Sigmoid colon (tissue), 7 donors: ENCODE results near the gene EEF2KMT. TPM values are rescaled to one million over a fixed set of nuclear protein-coding genes. Genes with fewer than 3 reads are reported as not detected.
A peak's percentile ranks its signal among the peaks of the same experiment; 100 is the strongest.
"Not testable (repeated sequence)": the region's sequence is repeated elsewhere in the genome, so short reads cannot be mapped to it uniquely, and the experiment has no call there.

Experiments
- DNase-seq: peaks from one replicate; pipeline ENCODE4 v3.0.0-alpha.2; 2019
- H3K27ac ChIP-seq, 4 donors: fragments of 200-600 bp; sonication (generic); one replicate each; pipeline ENCODE4 v1.5.1; 2016 to 2019; ENCODE audit warnings: mild to moderate bottlenecking in 1 of 4
- H3K27me3 ChIP-seq, 3 donors: fragments of 200-600 bp; sonication (generic); one replicate each; pipeline ENCODE4 v1.5.1; 2019; ENCODE audit warnings: mild to moderate bottlenecking in 1 of 3
- H3K36me3 ChIP-seq, 4 donors: fragments of 200-600 bp; sonication (generic); one replicate each; pipeline ENCODE4 v1.5.1; 2016 to 2019
- H3K4me1 ChIP-seq, 4 donors: fragments of 200-600 bp; sonication (generic); one replicate each; pipeline ENCODE4 v1.5.1; 2017 to 2019
- H3K4me3 ChIP-seq, 4 donors: fragments of 200-600 bp; sonication (generic); one replicate each; pipeline ENCODE4 v1.5.1; 2017 to 2019; ENCODE audit warnings: mild to moderate bottlenecking in 2 of 4, moderate library complexity in 1 of 4
- H3K9me3 ChIP-seq, 4 donors: fragments of 200-600 bp in 3 of 4; sonication (generic) in 3 of 4; one replicate each; pipeline versions ENCODE4 v1.5.1 to v1.6.1; 2013 to 2019
- CTCF ChIP-seq, 4 experiments: fragments of 450-650 bp in 3 of 4; fragments of 200-600 bp in 1 of 4; IDR thresholded peaks; one replicate each; pipeline ENCODE4 v1.5.1; 2016 to 2019; ENCODE audit warnings: antibody characterized with exemption in 4 of 4, mild to moderate bottlenecking in 3 of 4, moderate library complexity in 2 of 4
- WGBS, 2 donors: extraction: QIAGEN DNeasy Blood & Tissue Kit; methylation state at CpG; one replicate each; pipeline ENCODE4 v1.1.7; 2013; 5-methylcytosine and 5-hydroxymethylcytosine counted together
- intact Hi-C: fragments of 100-400 bp; cut with DNase I; formaldehyde crosslinking; loops from one replicate; pipeline ENCODE4 v1.15.1; 2023
- polyA plus RNA-seq, 3 donors: library from polyadenylated mRNA; stranded (reverse); fragments of 200-250 nt; gene quantifications; one replicate each; pipeline ENCODE4 v1.2.3, GENCODE V29; 2013
- total RNA-seq, 4 donors: library from RNA; depleted of rRNA; stranded (reverse); fragments of >200 nt; gene quantifications; one replicate each; pipeline ENCODE4 v1.1.0, GENCODE V29; 2016
- donor health status: healthy with polysubstance abuse.
- donor health status: Bipolar disorder and iron deficiency.
- donor health status: healthy.

EEF2KMT gene
- total and polyA plus RNA-seq, 7 donors = 4.2 to 11.1 (median 8.6) TPM

- 83 to 88% methylated on average over 11 of the region's 11 CpGs for WGBS, 2 donors
- intact Hi-C loops = loop anchor here (10.0 kb wide), 1 partner anchor 139 kb away; the partner anchor contains the start of gene SEC14L5
- peaks cover 0 to 19% (median 7%) of the 10 kb centered on the region in 4 donors for H3K36me3 ChIP-seq
- H3K9me3 ChIP-seq, H3K27ac ChIP-seq, H3K4me3 ChIP-seq, H3K27me3 ChIP-seq, DNase-seq: not testable (repeated sequence)
- H3K4me1 ChIP-seq = peaks cover 0 to 11% (median 4%) of the 10 kb centered on the region in 4 donors
Observed at GRCh38 chr16:5093746-5094145, 3.8 kb downstream of the EEF2KMT start.

- not testable (repeated sequence) for H3K27me3 ChIP-seq, H3K9me3 ChIP-seq, H3K27ac ChIP-seq, DNase-seq, H3K4me3 ChIP-seq
- 92% methylated on average over 9 of the region's 9 CpGs for WGBS, 2 donors
- intact Hi-C loops = loop anchor here (10.0 kb wide), 1 partner anchor 138 kb away; the partner anchor contains the start of gene SEC14L5
- Histone ChIP-seq H3K4me1 (peaks cover 0 to 11% (median 4%) of the 10 kb centered on the region in 4 donors), H3K36me3 (peaks cover 0 to 23% (median 7%) of the 10 kb centered on the region in 4 donors)
Observed at GRCh38 chr16:5093081-5093480, 4.5 kb downstream of the EEF2KMT start.

GRCh38 chr16:5090592-5090991, 7.0 kb downstream of the EEF2KMT start:
- H3K27ac ChIP-seq, H3K9me3 ChIP-seq, H3K4me1 ChIP-seq, H3K27me3 ChIP-seq, DNase-seq, H3K4me3 ChIP-seq: not testable (repeated sequence)
- intact Hi-C loops = loop anchor here (10.0 kb wide), 1 partner anchor 136 kb away; the partner anchor contains the start of gene SEC14L5
- peaks cover 0 to 28% (median 7%) of the 10 kb centered on the region in 4 donors for H3K36me3 ChIP-seq
- 91 to 93% methylated on average over 9 of the region's 9 CpGs for WGBS, 2 donors

- not testable (repeated sequence) for H3K4me1 ChIP-seq, DNase-seq, H3K4me3 ChIP-seq, H3K27me3 ChIP-seq, H3K9me3 ChIP-seq, H3K27ac ChIP-seq
- intact Hi-C loops = loop anchor here (10.0 kb wide), 1 partner anchor 135 kb away; the partner anchor contains the start of gene SEC14L5
- WGBS, 2 donors = 89 to 94% methylated on average over 26 of the region's 26 CpGs
- peaks cover 0 to 34% (median 7%) of the 10 kb centered on the region in 4 donors for H3K36me3 ChIP-seq
Observed at GRCh38 chr16:5089911-5090555, 7.6 kb downstream of the EEF2KMT start.

- H3K36me3 ChIP-seq = peaks cover 0 to 37% (median 9%) of the 10 kb centered on the region in 4 donors
- DNase-seq, intact Hi-C loops, H3K4me1 ChIP-seq, H3K27me3 ChIP-seq, H3K27ac ChIP-seq, H3K9me3 ChIP-seq, H3K4me3 ChIP-seq: not testable (repeated sequence)
- WGBS, 2 donors = 88 to 91% methylated on average over 17 of the region's 17 CpGs
Observed at GRCh38 chr16:5088936-5089335, 8.7 kb downstream of the EEF2KMT start.

- intact Hi-C loops, H3K9me3 ChIP-seq, DNase-seq, H3K27me3 ChIP-seq, H3K4me1 ChIP-seq, H3K4me3 ChIP-seq, H3K27ac ChIP-seq: not testable (repeated sequence)
- H3K36me3 ChIP-seq = peaks cover 0 to 43% (median 9%) of the 10 kb centered on the region in 4 donors
- 92 to 95% methylated on average over 18 of the region's 18 CpGs for WGBS, 2 donors
Observed at GRCh38 chr16:5088086-5088790, 9.4 kb downstream of the EEF2KMT start.

GRCh38 chr16:5085716-5086115, 11.9 kb downstream of the EEF2KMT start:
- H3K27me3 ChIP-seq, H3K27ac ChIP-seq, DNase-seq, H3K4me1 ChIP-seq, intact Hi-C loops, H3K4me3 ChIP-seq, H3K9me3 ChIP-seq: not testable (repeated sequence)
- WGBS, 2 donors = 84 to 94% methylated on average over 11 of the region's 11 CpGs
- H3K36me3 ChIP-seq = peaks cover 0 to 65% (median 18%) of the 10 kb centered on the region in 4 donors

- H3K27ac ChIP-seq, intact Hi-C loops, DNase-seq, H3K27me3 ChIP-seq, H3K4me1 ChIP-seq, H3K4me3 ChIP-seq, H3K9me3 ChIP-seq: not testable (repeated sequence)
- WGBS, 2 donors = 56 to 76% methylated on average over 10 of the region's 10 CpGs
- TF ChIP-seq CTCF (IDR thresholded peaks at IDR 0.05) = peak in 3 of 4 experiments; percentile 38 to 59 (median 51)
- peaks cover 0 to 64% (median 17%) of the 10 kb centered on the region in 4 donors for H3K36me3 ChIP-seq
Observed at GRCh38 chr16:5084802-5085201, 12.8 kb downstream of the EEF2KMT start.

GRCh38 chr16:5084099-5084731, 13.4 kb downstream of the EEF2KMT start:
- DNase-seq, H3K27ac ChIP-seq, H3K4me1 ChIP-seq, H3K9me3 ChIP-seq, intact Hi-C loops, H3K4me3 ChIP-seq, H3K27me3 ChIP-seq: not testable (repeated sequence)
- H3K36me3 ChIP-seq = peaks cover 0 to 63% (median 15%) of the 10 kb centered on the region in 4 donors
- 71 to 88% methylated on average over 11 of the region's 11 CpGs for whole genome bisulfite sequencing, 2 donors

GRCh38 chr16:5083646-5084045, 13.9 kb downstream of the EEF2KMT start:
- H3K27ac ChIP-seq, H3K4me1 ChIP-seq, H3K9me3 ChIP-seq, H3K27me3 ChIP-seq, DNase-seq, intact Hi-C loops, H3K4me3 ChIP-seq: not testable (repeated sequence)
- WGBS, 2 donors = 78 to 89% methylated on average over 9 of the region's 9 CpGs
- H3K36me3 ChIP-seq = peaks cover 0 to 63% (median 14%) of the 10 kb centered on the region in 4 donors

GRCh38 chr16:5080996-5081395, 16.6 kb downstream of the EEF2KMT start:
- H3K27ac ChIP-seq, DNase-seq, H3K4me1 ChIP-seq, intact Hi-C loops, H3K9me3 ChIP-seq, H3K4me3 ChIP-seq, H3K27me3 ChIP-seq: not testable (repeated sequence)
- 10 to 64% methylated on average over 9 of the region's 9 CpGs for WGBS, 2 donors
- peaks cover 2 to 85% (median 25%) of the 10 kb centered on the region in 4 donors for H3K36me3 ChIP-seq
